Esophagus squamous epithelium (tissue), 5 donors: ENCODE data around the gene LENG9. TPM values are rescaled to one million over a fixed set of nuclear protein-coding genes. Genes with fewer than 3 reads are reported as not detected.
"Not testable (repeated sequence)": the region's sequence is repeated elsewhere in the genome, so short reads cannot be mapped to it uniquely, and the experiment has no call there.

ENCODE experiments used
- DNase-seq: peaks from one replicate; lab custom pipeline; 2025; lab: John Stamatoyannopoulos, UW
- H3K27ac ChIP-seq, 4 donors: fragments of 200-600 bp; sonication (generic); one replicate each; pipeline ENCODE4 v1.5.1; 2016 to 2019; ENCODE audit warnings: mild to moderate bottlenecking in 1 of 4
- H3K27me3 ChIP-seq, 4 donors: fragments of 200-600 bp; sonication (generic); 1 replicate in 3 of 4; 2 replicates in 1 of 4; pipeline versions ENCODE4 v1.5.1 to v1.6.0; 2017 to 2021; ENCODE audit warnings: antibody characterized with exemption in 1 of 4
- H3K36me3 ChIP-seq, 3 donors: fragments of 200-600 bp; sonication (generic); one replicate each; pipeline ENCODE4 v1.5.1; 2016 to 2019
- H3K4me1 ChIP-seq, 3 donors: fragments of 200-600 bp; sonication (generic); one replicate each; pipeline ENCODE4 v1.5.1; 2017 to 2019
- H3K4me3 ChIP-seq, 4 donors: fragments of 200-600 bp; sonication (generic); 1 replicate in 3 of 4; 2 replicates in 1 of 4; pipeline ENCODE4 v1.5.1; 2016 to 2019; ENCODE audit warnings: mild to moderate bottlenecking in 2 of 4, moderate library complexity in 1 of 4
- H3K9me3 ChIP-seq, 3 donors: fragments of 200-600 bp; sonication (generic); one replicate each; pipeline ENCODE4 v1.5.1; 2016 to 2019
- POLR2A ChIP-seq, 4 donors: fragments of 450-650 bp; IDR thresholded peaks; one replicate each; pipeline ENCODE4 v1.6.1; 2017; ENCODE audit warnings: antibody characterized with exemption in 4 of 4, mild to moderate bottlenecking in 4 of 4, moderate library complexity in 3 of 4
- WGBS, 2 donors: methylation state at CpG; one replicate each; pipeline ENCODE4 v1.1.5; 2018; 5-methylcytosine and 5-hydroxymethylcytosine counted together
- intact Hi-C: fragments of 100-400 bp; cut with DNase I; formaldehyde crosslinking; loops from one replicate; pipeline ENCODE4 v1.15.0; 2022
- total RNA-seq, 4 donors: library from RNA; depleted of rRNA; stranded (reverse); fragments of >200 nt; gene quantifications; one replicate each; pipeline ENCODE4 v1.1.0, GENCODE V29; 2016
- TF ChIP-seq, protein P1 (sequence below), 6 experiments: fragments of 450-650 bp in 4 of 6; fragments of 200-600 bp in 2 of 6; sonication (generic) in 2 of 6; IDR thresholded peaks; one replicate each; pipeline ENCODE4 v1.5.1; 2016 to 2019; ENCODE audit warnings: antibody characterized with exemption in 6 of 6, mild to moderate bottlenecking in 4 of 6, moderate library complexity in 4 of 6
- donor health status: DM: yes; HTN: yes; CAD: no.

The LENG9 gene
- 10 to 100 TPM in 2 of 4 donors, 1 to 10 TPM in 2; 8.1 to 13.1 (median 10.1) TPM for total RNA-seq

DNA sequence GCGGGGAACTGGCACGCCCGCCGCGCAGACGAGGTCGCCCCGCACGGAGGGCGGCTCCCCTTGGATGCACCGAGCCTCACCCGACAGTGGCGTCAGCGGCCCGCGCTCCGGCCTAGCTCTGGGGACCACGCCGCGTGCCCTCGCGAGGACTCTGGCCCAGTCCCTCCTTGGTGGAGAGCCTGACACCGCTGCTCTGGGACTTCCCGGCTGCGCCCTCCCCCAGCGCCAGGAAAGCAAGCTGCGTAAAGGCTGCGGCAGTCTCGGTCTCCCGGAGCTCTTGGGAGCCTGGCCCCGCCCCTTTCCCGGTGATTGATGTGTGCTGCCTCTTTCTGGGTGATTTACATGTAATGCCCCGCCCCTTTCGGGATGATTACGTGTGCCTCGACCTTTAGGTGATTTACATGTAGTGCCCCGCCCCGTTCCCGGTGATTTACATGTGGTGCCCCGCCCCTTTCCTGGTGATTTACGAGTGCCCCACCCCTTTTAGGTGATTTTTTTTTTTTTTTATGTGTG is at the start of gene LENG9:
LENG9 (minus strand) TSS at position 248 of the 513 bp plus-strand sequence. CDS start 252 bp downstream, outside the sequence.
- peaks cover 14 to 67% (median 27%) of the 10 kb centered on the region in 3 donors for H3K4me1 ChIP-seq

DNA sequence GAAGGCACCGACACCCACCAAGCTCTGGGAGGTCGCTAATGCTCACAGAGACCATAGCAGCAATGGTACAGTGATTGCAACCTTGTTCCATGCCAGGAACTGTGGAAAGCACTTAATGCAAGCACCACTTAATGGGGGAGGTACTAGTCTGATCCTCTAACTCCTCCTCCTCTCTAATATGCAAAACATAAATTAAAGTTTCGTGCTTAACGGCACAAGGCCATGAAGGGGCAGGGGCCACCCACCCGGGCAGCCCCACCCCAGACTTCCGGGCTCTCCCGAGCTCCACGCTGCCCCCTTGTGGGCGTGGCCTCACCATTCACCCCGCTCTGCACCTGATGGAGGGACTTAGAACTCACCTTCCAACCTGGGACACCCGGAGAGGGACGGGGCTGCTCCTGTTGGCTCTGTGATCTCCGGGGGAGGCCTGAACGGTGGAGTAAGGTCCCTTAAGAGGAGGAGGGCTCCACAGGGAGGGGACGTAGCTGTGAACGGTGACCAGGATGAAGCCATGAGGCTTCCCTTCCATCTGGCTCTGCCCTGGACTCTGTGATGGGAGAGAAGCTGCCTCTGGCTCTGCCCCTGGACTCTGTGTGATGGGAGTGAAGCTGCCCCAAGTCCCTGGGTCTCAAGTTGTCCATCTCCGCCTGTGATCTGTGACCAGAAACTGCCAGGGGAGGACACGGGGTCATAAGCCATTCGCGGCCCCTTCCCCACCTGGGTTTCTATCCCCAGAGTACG is 45.8 kb upstream of the LENG9 start:
- DNase-seq, H3K36me3 ChIP-seq, intact Hi-C loops, H3K9me3 ChIP-seq, H3K27ac ChIP-seq, H3K4me1 ChIP-seq, H3K4me3 ChIP-seq: not testable (repeated sequence)
- H3K27me3 ChIP-seq = peaks cover 0 to 28% (median 0%) of the 10 kb centered on the region in 4 donors
- WGBS, 2 donors = 0% methylated on average over 1 of the region's 21 CpGs; no CpG with 5 or more reads in 1 of the 2 donors

More for the DNA sequence above, at the start of gene LENG9:
- WGBS, 2 donors = 0 to 2% methylated on average over 11 to 19 of the region's 41 CpGs
- Histone ChIP-seq H3K36me3 (peaks cover 15 to 38% (median 24%) of the 10 kb centered on the region in 3 donors), H3K4me3 (peak within 1 kb of the TSS; percentile 61 to 84 (median 73)), H3K9me3 (no peaks in the 10 kb centered on the region), H3K27me3 (no peaks in the 10 kb centered on the region), H3K27ac (peak within 1 kb of the TSS; percentile 95 to 100 (median 100))
- intact Hi-C loops = no loop called here
- TF ChIP-seq, protein P1, sequence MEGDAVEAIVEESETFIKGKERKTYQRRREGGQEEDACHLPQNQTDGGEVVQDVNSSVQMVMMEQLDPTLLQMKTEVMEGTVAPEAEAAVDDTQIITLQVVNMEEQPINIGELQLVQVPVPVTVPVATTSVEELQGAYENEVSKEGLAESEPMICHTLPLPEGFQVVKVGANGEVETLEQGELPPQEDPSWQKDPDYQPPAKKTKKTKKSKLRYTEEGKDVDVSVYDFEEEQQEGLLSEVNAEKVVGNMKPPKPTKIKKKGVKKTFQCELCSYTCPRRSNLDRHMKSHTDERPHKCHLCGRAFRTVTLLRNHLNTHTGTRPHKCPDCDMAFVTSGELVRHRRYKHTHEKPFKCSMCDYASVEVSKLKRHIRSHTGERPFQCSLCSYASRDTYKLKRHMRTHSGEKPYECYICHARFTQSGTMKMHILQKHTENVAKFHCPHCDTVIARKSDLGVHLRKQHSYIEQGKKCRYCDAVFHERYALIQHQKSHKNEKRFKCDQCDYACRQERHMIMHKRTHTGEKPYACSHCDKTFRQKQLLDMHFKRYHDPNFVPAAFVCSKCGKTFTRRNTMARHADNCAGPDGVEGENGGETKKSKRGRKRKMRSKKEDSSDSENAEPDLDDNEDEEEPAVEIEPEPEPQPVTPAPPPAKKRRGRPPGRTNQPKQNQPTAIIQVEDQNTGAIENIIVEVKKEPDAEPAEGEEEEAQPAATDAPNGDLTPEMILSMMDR (IDR thresholded peaks at IDR 0.05) = no peak
- peak in 3 of 4 donors; percentile 86 to 93 (median 92) for TF ChIP-seq POLR2A (IDR thresholded peaks at IDR 0.05)
- peak; percentile 100 for DNase-seq

DNA sequence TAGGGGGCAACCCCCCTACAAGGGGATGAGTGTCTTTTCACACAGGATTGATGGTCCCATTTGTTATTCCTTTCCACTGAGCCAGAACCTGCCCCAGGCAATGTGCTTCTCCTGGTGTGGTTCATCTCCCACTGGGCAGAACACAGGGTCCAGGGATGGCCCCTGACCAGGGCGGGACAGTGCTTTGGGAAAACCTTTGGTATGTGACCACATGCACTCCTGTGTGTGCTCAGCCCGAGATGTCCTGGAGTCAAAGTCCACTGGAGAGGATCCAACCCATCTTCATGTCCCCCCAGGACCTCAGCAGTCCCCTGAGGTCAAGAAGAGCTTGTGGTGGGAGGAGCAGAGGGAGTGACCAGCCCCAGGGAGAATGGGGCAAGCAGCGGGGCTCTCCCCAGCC is 44.9 kb upstream of the LENG9 start:
- H3K9me3 ChIP-seq, DNase-seq, H3K4me1 ChIP-seq, intact Hi-C loops, H3K4me3 ChIP-seq, H3K27ac ChIP-seq, H3K36me3 ChIP-seq: not testable (repeated sequence)
- H3K27me3 ChIP-seq = peaks cover 0 to 34% (median 0%) of the 10 kb centered on the region in 4 donors
- 40% methylated on average over 1 of the region's 3 CpGs; no CpG with 5 or more reads in 1 of the 2 donors for WGBS, 2 donors

DNA sequence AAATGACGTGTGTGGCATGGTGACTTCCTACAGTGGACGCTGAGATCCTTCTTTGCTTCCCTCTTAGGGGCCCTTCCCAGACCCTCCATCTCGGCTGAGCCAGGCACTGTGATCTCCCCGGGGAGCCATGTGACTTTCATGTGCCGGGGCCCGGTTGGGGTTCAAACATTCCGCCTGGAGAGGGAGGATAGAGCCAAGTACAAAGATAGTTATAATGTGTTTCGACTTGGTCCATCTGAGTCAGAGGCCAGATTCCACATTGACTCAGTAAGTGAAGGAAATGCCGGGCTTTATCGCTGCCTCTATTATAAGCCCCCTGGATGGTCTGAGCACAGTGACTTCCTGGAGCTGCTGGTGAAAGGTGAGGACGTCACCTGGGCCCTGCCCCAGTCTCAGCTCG is 44.2 kb upstream of the LENG9 start:
- no peak for DNase-seq
- no peak overlapping the region for H3K4me3 ChIP-seq
- no peaks in the 10 kb centered on the region for H3K4me1 ChIP-seq
- no peak for TF ChIP-seq POLR2A (IDR thresholded peaks at IDR 0.05)
- TF ChIP-seq, protein P1 (IDR thresholded peaks at IDR 0.05) = no peak
- intact Hi-C loops = no loop called here
- no peak overlapping the region for H3K27ac ChIP-seq
- 52 to 71% methylated on average over 9 to 12 of the region's 12 CpGs for WGBS, 2 donors
- no peaks in the 10 kb centered on the region for H3K36me3 ChIP-seq
- no peaks in the 10 kb centered on the region for H3K9me3 ChIP-seq
- peaks cover 0 to 36% (median 0%) of the 10 kb centered on the region in 4 donors for H3K27me3 ChIP-seq

DNA sequence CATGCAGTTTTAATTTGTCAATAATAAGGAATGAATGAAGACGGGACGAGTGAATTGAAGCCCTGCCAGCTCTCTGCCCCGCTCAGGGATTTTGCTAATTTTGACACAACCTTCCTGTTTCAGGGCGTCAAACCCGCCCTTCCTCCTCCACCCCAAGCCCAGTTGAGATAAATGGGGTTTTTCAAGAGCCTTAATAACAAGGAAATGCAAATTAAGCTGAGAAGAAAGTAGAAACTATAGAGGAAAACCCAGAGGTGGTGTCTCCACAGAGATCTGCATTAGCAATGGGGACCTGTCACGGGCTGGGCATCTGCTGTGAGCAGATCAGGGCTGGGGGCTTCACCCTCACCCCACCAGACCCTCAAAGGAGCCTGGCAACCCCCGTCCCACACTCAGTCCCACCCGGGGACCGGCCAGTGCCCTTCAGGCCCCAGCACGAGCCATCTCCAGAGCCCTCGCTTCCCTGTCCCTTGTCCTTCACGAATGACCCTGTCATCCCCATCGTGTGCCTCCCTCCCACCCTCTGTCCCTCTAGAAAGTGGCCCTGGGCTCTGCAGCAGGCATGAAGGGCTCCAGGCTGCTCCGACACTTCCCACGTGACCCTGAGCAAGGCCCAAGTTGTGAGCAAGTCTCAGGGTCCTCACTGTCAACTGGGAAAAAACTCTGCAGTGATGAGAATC is 43.6 kb upstream of the LENG9 start:
- H3K36me3 ChIP-seq, H3K4me1 ChIP-seq, DNase-seq, H3K27ac ChIP-seq, H3K9me3 ChIP-seq, H3K4me3 ChIP-seq, intact Hi-C loops: not testable (repeated sequence)
- H3K27me3 ChIP-seq = peaks cover 0 to 41% (median 0%) of the 10 kb centered on the region in 4 donors
- no CpG with 5 or more reads among the region's 15 CpGs for WGBS, 2 donors

DNA sequence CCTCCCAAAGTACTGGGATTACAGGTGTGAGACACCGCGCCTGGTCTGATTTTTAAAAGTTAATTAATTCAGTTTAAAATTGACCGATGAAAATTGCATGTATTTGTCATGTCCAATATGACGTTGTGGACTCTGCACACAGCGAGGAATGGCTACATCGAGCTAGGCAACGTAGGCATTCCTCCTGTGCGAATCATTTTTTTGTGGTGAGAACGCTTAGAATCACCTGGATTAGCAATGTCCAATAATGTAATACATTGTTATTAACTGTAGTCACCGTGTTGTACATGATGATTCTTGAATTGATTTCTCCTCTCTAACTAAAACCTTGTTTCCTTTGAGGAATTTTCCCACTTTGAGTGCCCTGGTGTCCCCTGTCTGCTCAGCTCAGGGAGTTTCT is 42.5 kb upstream of the LENG9 start:
- Histone ChIP-seq H3K36me3 (no peaks in the 10 kb centered on the region), H3K4me3 (no peak overlapping the region), H3K27ac (no peak overlapping the region), H3K9me3 (no peaks in the 10 kb centered on the region), H3K27me3 (peaks cover 0 to 44% (median 0%) of the 10 kb centered on the region in 4 donors), H3K4me1 (no peaks in the 10 kb centered on the region)
- 57 to 83% methylated on average over 10 of the region's 10 CpGs for WGBS, 2 donors
- intact Hi-C loops = no loop called here
- no peak for DNase-seq
- TF ChIP-seq POLR2A (IDR thresholded peaks at IDR 0.05) = no peak
- TF ChIP-seq, protein P1 (IDR thresholded peaks at IDR 0.05) = no peak

DNA sequence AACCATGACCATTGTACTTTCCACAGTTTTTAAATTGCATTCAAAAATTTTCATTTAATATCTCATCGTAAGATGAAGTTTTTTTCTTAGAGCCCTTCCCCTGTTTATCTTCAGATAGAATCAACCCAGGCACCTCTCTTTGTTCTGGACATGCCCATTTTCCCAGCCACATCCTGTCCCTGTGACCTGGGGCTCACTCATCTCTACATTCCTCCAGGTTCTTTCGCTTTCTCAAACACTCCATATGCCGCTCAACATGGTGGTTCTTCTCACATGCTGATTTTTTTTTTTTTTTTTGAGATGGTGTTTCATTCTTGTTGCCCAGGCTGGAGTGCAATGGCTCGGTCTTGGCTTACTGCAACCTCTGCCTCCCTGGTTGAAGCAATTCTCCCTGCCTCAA is 42.0 kb upstream of the LENG9 start:
- H3K9me3 ChIP-seq, H3K27ac ChIP-seq, intact Hi-C loops, H3K4me3 ChIP-seq, H3K4me1 ChIP-seq, H3K36me3 ChIP-seq, DNase-seq: not testable (repeated sequence)
- WGBS, 2 donors = 67 to 82% methylated on average over 4 of the region's 4 CpGs
- H3K27me3 ChIP-seq = peaks cover 0 to 44% (median 0%) of the 10 kb centered on the region in 4 donors
